Uterus (tissue), 2 donors: Measurements from ENCODE around the gene GAPVD1.

Experiments used
- CTCF ChIP-seq, 4 experiments: fragments of 200-600 bp in 2 of 4; fragments of 450-650 bp in 2 of 4; sonication (generic) in 2 of 4; IDR thresholded peaks; one replicate each; pipeline ENCODE4 v1.5.1; 2016 to 2019; ENCODE audit warnings: antibody characterized with exemption in 4 of 4, mild to moderate bottlenecking in 2 of 4, moderate library complexity in 1 of 4
- POLR2A ChIP-seq, 2 donors: fragments of 450-650 bp; IDR thresholded peaks; one replicate each; pipeline ENCODE4 v1.6.1; 2016; ENCODE audit warnings: antibody characterized with exemption in 2 of 2, mild to moderate bottlenecking in 1 of 2, moderate library complexity in 1 of 2

- TF ChIP-seq CTCF (IDR thresholded peaks at IDR 0.05) = no peak
- TF ChIP-seq POLR2A (IDR thresholded peaks at IDR 0.05) = no peak
Measured at GRCh38 chr9:125378778-125379177, 117.2 kb downstream of the GAPVD1 start.
